HG03571 (cell line): ENCODE results near the gene IMPG2.

Source experiments
- ATAC-seq: cut with Tn5 transposase; IDR thresholded peaks from one replicate; pipeline ENCODE4 v1.9.1; 2021; ENCODE audit not compliant: unreplicated experiment

IMPG2 gene

GRCh38 chr3:101189796-101190195 is 130.6 kb downstream of the IMPG2 start:
- ATAC-seq, result no peak

- ATAC-seq, result no peak
Observed at GRCh38 chr3:101189176-101189575, 131.2 kb downstream of the IMPG2 start.

- ATAC-seq, result no peak
Observed at GRCh38 chr3:101185341-101185740, 135.0 kb downstream of the IMPG2 start.

DNA sequence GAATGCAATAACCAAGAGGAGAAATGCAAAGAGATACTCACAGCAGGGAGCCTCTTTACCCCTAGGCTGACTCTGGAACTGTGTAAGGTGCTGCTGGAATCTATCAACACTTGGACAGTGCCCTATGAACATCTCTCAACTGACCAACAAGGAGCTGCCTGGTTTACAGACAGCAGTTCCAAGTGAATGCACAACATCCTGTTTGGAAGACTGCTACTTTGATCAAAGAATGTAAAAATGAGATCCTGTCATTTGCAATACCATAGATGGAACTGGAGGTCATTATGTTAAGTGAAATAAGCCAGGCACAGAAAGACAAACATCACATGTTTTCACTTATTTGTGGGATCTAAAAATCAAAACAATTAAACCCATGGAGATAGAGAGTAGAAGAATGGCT is 136.3 kb downstream of the IMPG2 start:
- ATAC-seq, result no peak

DNA sequence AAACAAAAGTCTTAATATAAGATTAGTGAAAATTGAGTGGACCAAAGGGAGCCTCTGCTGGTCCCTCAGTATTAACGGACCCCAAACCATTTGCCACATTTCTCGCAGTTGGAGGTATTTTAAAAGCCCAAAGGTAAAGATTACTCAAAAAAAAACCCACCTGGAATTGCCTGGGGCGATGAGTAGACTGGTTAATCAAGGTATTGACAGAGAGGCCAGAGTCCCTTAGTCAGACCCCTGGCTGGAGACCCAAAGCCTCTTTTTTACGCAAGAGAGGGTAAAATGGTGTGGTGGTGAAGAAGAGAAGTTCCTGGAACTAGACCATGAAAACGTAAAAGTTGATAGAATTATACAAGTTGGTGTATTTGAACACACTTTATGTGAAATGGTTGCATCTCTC is 137.2 kb downstream of the IMPG2 start:
- no peak for ATAC-seq

- ATAC-seq, result no peak
Observed at GRCh38 chr3:101182734-101183133, 137.6 kb downstream of the IMPG2 start.

- no peak for ATAC-seq
Observed at GRCh38 chr3:101181801-101182200, 138.6 kb downstream of the IMPG2 start.

DNA sequence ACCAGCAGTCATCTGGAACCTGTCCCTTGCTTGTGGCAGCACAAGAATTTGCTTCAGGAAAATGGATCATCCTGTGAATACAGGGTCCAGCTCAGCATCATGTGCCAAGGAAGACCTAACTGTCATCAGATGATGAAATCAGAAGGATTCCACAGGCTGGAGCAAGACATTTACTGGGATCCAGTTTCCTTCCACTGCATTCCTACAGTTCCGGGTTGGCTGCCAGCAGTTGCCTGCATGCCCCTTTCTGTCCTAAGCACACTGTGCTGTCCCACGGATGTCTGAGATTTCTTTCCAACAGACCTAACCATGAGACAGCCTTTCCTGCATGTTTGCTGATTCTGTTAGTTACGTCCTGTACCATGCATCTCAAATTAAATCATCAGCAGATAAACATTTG is 140.7 kb downstream of the IMPG2 start:
- ATAC-seq, result no peak

DNA sequence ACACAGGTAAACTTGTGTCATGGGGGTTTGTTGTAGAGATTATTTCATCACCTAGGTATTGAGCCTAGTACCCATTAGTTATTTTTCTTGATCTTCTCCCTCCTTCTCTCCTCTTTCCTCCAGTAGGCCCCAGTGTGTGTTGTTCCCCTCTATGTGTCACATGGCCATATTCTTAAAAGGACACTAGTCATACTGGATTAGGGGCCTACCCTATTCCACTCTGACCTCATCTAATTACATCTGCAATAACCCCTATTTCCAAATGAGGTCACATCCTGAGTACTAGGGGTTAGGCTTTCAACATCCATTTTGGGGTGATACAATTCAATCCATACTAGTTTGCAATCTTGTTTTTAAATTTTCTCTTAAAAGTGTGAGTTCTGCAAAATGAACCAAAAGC is 142.8 kb downstream of the IMPG2 start:
- no peak for ATAC-seq
